ENCODE data around the gene TFB2M. TPM values are rescaled to one million over a fixed set of nuclear protein-coding genes. Genes with fewer than 3 reads are reported as not detected.

The TFB2M gene
- total RNA-seq, 1 experiment from 2014 or later: 27.7 TPM

DNA sequence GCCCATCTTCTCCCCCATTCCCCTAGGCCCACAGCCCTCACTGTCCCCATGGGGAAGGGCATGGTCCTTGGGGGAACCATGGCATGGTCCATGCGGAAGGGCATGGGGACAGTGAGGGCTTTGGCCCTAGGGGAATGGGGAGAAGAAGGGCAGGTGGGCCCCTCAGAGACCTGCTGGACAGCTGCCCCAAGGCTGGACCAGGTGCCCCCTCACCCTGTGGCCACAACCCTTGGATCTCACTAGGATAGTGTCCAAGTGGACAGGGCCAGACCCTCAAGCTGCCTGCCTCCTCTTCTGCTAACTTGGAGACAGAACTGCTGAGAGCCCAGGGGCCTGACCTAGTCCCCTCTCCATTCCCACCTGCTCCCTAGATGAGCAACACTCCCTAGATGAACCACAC is 46.5 kb downstream of the TFB2M start:
- Mint-ChIP-seq H3K36me3 (ENCODE audit: insufficient read depth in 1 of 3, low read depth in 3 of 3) (peaks cover 3 to 17% (median 7%) of the 10 kb centered on the region in 3 experiments; a peak in 4 of 7 replicates), H3K27ac (no peak overlapping the region), H3K9me3 (peaks cover 52 to 56% of the 10 kb centered on the region in 2 experiments), H3K4me1 (no peaks in the 10 kb centered on the region), H3K27me3 (ENCODE audit: low read depth) (peaks cover 8% of the 10 kb centered on the region), H3K4me3 (no peak overlapping the region)
- H2BK5ac ChIP-seq (ENCODE audit: insufficient read length, low read length): no peak overlapping the region
- H2BK12ac ChIP-seq (ENCODE audit: insufficient read length, low read depth, low read length): no peak overlapping the region
- no peak overlapping the region for H3K18ac ChIP-seq (ENCODE audit: insufficient read length, low read depth, low read length)
- H3K14ac ChIP-seq (ENCODE audit: insufficient read depth, low read length): no peak overlapping the region
- no peak overlapping the region for H3K27ac ChIP-seq (ENCODE audit: insufficient read length, low read depth, low read length)
- H3K56ac ChIP-seq (ENCODE audit: insufficient read length, low read depth, low read length): no peak overlapping the region
- no peak overlapping the region for H2AFZ ChIP-seq (ENCODE audit: low read length)
- no peak overlapping the region for H4K5ac ChIP-seq (ENCODE audit: insufficient read length, low read depth, low read length)
- H3K79me1 ChIP-seq (ENCODE audit: insufficient read depth, low read depth, low read length, poor library complexity, severe bottlenecking): no peaks in the 10 kb centered on the region
- H2AK5ac ChIP-seq (ENCODE audit: insufficient read length, low read length): no peak overlapping the region
- no peak overlapping the region for H2BK120ac ChIP-seq (ENCODE audit: low read depth, low read length, poor library complexity, severe bottlenecking)
- H4K8ac ChIP-seq (replicated peaks; ENCODE audit: insufficient read length, low read depth, low read length): no peak overlapping the region
- H3T11ph ChIP-seq (ENCODE audit: low read length): no peak overlapping the region
- H2BK15ac ChIP-seq (ENCODE audit: low read depth, low read length): no peak overlapping the region
- H4K20me1 ChIP-seq (ENCODE audit: control insufficient read depth, insufficient read depth, insufficient read length): no peaks in the 10 kb centered on the region
- no peaks in the 10 kb centered on the region for H3K23me2 ChIP-seq (ENCODE audit: insufficient read length, low read depth, low read length, poor library complexity, severe bottlenecking)
- no peak overlapping the region for H3K4ac ChIP-seq (ENCODE audit: low read depth, low read length)
- H2BK20ac ChIP-seq (ENCODE audit: low read depth, low read length, poor library complexity, severe bottlenecking): no peak overlapping the region
- WGBS (ENCODE audit: extremely low coverage, insufficient read length, low lambda C conversion rate): no CpG with 5 or more reads among the region's 1 CpG
- H4K91ac ChIP-seq (ENCODE audit: insufficient read length, low read depth, low read length): no peak overlapping the region
- no peak overlapping the region for H3K4me2 ChIP-seq (ENCODE audit: insufficient read depth, insufficient read length, low read length)
- H3K4me1 ChIP-seq (ENCODE audit: insufficient read depth, low read length): no peaks in the 10 kb centered on the region
- H3K23ac ChIP-seq (ENCODE audit: insufficient read length, low read depth, low read length): no peak overlapping the region
- peaks cover 5% of the 10 kb centered on the region for H3K9me3 ChIP-seq (ENCODE audit: control insufficient read depth, low read depth, low read length)
- DNase-seq: no peak
- H3K79me2 ChIP-seq (ENCODE audit: insufficient read depth, low read length): no peaks in the 10 kb centered on the region
- no peaks in the 10 kb centered on the region for H3K27me3 ChIP-seq (ENCODE audit: insufficient read depth, low read length)
- H3K9ac ChIP-seq (ENCODE audit: extremely low read depth, insufficient read length, low read length): no peak overlapping the region
- TF ChIP-seq, protein P1, sequence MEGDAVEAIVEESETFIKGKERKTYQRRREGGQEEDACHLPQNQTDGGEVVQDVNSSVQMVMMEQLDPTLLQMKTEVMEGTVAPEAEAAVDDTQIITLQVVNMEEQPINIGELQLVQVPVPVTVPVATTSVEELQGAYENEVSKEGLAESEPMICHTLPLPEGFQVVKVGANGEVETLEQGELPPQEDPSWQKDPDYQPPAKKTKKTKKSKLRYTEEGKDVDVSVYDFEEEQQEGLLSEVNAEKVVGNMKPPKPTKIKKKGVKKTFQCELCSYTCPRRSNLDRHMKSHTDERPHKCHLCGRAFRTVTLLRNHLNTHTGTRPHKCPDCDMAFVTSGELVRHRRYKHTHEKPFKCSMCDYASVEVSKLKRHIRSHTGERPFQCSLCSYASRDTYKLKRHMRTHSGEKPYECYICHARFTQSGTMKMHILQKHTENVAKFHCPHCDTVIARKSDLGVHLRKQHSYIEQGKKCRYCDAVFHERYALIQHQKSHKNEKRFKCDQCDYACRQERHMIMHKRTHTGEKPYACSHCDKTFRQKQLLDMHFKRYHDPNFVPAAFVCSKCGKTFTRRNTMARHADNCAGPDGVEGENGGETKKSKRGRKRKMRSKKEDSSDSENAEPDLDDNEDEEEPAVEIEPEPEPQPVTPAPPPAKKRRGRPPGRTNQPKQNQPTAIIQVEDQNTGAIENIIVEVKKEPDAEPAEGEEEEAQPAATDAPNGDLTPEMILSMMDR (conservative IDR thresholded peaks at IDR 0.05): no peak

All from H9 (cell line).